NCI-H1694 (cell line): ENCODE results near the gene GCGR.

Experiments
- DNase-seq: peaks from one replicate; lab custom pipeline; 2025; lab: John Stamatoyannopoulos, UW

GCGR gene

DNA sequence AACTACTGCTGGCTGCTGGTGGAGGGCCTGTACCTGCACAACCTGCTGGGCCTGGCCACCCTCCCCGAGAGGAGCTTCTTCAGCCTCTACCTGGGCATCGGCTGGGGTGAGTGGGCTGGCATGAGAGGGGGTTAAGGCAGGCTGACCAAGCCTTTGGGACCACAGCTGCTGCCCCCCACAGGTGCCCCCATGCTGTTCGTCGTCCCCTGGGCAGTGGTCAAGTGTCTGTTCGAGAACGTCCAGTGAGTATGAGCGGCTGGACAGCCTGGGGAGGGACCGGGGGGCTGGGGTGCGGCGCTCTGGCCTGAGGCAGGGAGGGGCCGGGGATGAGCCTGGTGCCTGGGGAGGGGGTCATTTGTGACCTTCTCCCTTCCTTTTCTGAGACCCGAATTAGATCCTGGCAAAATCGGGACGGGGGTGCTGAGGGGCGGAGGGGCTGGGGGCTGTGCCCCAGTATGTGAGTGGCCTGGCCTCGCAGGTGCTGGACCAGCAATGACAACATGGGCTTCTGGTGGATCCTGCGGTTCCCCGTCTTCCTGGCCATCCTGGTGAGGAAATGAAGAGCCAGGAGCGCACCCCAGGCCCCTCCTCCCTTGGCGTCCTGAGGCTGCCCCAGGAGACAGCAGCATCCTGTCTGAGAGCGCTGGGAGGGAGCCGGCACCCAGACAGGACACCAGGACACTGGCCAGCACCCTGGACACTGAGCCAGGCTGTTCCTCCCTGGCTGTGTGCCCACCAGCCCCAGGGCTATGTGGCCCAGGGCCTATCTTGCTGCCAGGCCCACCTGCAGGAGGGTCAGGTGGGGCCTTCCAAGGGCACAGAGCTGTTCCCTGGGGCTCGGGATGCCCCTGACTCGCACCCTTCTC, 8.0 kb downstream of the GCGR start:
- DNase-seq, result no peak

- DNase-seq, result no peak
These were observed 8.8 kb downstream of the GCGR start for GRCh38 chr17:81812571-81813370.

GRCh38 chr17:81813371-81813684, 9.4 kb downstream of the GCGR start:
- no peak for DNase-seq

DNA sequence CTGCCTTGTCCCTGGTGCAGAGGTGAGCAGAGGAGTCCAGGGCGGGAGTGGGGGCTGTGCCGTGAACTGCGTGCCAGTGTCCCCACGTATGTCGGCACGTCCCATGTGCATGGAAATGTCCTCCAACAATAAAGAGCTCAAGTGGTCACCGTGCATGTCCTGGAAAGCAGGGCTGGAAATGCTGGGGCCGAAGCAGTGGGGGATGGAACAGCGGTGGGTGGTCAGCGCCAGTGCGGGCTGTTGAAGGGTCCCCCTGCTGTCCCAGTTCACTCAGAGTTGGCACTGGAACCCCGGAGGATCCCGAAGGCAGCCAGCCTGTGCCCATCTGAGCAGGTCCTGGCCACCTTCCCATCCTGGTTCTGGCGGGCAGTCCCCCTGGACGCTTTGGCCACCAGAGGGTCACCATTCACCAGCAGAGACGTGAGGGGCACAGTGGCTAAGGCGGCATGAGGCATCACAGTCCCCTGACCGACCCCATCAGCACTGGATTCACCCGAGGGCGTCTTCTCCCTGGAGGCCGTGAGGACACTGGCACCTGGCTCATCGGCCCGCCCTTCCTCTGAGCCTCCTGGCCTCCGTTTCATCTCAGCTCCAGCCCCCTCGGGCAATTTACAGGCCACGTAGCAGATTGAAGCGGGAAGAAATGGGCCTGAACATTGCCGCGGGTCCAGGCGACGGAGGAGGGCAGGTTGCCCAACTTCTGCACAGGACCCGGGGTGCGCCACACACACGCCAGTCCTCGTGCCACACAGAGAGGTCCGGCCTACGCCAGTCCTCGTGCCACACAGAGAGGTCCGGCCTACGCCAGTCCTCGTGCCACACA, 10.1 kb downstream of the GCGR start:
- DNase-seq, result no peak

DNA sequence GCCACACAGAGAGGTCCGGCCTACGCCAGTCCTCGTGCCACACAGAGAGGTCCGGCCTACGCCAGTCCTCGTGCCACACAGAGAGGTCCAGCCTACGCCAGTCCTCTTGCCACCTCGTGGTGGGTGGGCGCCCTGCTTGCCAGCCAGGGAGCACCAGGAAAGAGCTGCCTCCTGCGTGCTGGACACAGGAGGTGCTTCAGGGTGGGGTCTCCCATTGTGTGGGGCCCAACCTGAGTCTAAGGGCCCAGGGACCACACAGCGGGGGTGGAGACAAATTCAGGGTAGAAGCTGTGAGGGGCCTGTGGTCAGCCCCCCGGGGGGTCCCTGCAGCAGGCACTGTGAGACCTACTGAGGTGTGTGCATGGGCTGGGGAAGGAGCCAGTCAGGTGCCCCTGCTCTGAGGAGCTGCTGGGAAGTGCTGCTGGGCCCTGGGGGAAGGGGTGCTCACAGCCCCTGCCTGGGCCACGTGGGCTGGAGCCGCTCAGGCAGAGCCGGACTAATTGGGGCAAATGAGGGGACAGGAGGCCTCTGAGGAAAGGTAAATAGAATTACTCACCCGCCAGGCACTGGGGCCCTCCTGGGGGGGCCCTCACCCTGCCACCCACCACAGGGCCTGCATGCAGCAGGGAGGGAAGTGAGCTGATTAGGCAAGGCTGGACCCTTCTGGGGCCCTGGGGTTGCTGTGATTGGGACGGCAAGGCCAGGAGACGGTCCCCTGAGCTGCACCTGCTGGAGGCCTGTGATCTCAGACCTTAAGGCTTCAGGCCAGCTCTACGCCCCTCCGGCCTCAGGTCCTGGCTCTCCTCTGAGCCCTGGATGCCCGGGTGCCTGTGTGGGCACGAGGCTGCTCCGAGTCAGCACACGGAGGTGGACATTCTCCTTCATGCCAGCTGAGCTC, 11.0 kb downstream of the GCGR start:
- no peak for DNase-seq

DNA sequence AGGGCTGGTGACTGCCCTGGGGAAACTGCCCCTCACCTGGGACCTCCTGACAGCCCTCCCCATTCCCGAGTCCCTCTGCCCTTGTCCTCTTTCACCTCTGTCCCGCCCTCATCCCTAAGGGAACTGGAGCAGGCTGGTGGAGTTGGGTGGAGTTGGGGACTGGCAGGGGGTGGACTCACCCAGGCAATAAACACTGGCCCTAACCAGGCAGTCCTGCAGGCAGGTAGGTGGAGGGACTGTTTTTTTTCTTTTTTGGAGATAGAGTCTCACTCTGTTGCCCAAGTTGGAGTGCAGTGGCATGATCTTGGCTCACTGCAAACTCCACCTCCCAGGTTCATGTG, 11.7 kb downstream of the GCGR start:
- no peak for DNase-seq

DNA sequence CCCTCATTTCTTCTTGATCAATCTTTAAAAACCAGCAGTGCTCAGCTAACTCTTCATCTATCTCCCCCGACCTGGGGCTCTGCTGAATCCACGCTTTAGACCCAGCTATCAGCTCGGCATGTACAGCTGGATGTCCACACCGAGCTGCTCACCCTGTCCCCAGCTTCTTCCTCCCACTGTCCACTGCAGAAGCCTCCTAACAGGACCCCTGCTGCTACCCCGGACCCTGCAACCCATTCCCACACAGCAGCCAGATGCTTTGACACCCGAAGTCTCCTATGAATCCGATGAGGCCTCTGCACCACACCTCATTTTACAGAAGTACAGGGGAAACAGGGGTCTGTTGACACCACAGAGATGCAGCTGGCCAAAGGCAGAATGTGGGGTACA, 13.8 kb downstream of the GCGR start:
- no peak for DNase-seq

GRCh38 chr17:81819708-81820107, 15.8 kb downstream of the GCGR start:
- no peak for DNase-seq

- DNase-seq, result no peak
These were observed 17.2 kb downstream of the GCGR start for GRCh38 chr17:81821147-81821546.

DNA sequence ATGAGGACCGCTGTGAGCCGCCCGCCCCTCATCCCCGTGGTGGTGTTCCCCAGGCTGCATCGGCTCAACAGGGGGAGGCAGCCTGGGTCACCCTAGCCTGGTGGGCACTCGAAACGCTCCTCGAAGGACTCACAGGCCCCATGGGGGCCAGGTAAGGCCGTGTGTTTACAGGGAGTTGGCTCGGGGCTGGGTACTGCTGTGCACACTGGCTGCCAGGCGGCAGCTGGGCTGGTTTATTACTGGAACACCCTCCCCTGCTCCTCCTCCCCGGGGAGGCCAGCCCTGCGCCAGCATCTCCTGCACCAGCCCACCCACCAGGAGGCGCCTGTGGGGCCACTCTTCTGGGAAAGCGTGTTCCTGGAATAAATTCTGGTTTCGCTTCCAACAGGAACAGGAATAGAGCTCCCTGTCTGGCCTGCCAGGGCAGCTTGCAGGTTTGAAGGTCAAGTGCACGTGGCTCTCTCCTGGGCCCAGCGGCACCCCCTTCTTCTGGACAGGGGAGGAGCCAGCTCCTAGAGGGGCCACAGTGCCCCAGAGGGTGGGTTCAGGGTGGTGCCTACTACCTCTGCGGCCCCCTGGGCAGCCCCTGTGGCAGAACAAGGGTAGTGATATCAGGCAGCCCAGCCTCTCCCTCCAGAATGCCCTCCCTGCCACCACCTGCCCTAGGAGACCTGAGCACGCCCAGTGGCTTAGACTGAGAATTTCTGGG, 17.8 kb downstream of the GCGR start:
- DNase-seq, result peak; percentile 94

DNA sequence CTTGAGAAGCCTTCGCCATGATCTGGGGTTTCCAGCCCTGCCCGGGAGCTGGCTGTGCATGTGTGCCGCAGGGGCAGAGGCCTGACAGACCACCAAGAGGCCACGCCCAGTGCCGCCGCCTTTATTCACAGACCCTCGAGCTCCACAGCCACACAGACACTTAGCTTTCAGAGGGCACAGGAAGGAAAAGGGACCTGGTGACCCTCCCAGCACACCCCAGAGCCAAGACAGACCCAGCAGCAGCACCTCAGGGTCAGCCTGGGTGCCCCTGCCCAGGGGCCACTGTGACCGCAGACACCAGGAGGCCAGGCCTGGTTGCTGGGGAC, 18.3 kb downstream of the GCGR start:
- DNase-seq, result no peak

- no peak for DNase-seq
These were observed 19.3 kb downstream of the GCGR start for GRCh38 chr17:81822996-81823819.

DNA sequence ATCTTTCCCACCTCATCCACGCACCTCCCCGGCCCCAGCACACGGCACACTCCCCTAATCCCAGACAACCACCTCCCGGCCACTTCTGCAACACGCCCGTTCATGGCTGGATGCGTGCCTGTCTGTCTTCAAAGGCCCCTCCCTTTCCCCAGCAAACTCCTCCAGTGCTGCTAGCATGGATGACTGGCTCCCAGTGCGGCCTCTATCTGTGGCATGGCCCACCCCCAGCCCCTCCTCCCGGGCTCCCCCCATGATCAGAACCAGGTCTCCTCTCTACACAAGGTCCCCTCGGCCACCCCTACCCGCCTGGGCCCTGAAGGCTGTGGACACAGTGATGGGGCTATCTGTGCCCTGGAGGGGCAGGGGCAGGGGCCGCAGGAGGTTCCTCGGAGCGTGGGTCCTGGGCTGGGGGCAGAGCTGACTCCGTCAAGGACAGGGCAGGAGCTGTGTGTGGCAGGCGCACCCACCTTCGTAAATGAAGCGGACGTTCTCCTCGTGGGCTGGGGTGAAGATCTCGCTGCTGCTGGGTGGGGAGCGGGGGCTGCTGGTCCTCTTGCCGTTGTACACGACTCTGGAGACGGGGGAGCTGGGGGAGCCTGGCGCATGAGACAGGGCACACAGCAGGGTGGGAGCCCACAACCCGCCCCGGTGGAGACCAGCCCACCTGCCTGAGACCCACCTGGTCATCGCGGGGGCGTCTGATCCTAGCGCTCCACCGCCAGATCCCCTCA, 20.0 kb downstream of the GCGR start:
- no peak for DNase-seq

GRCh38 chr17:81824595-81824994, 20.6 kb downstream of the GCGR start:
- DNase-seq, result no peak

DNA sequence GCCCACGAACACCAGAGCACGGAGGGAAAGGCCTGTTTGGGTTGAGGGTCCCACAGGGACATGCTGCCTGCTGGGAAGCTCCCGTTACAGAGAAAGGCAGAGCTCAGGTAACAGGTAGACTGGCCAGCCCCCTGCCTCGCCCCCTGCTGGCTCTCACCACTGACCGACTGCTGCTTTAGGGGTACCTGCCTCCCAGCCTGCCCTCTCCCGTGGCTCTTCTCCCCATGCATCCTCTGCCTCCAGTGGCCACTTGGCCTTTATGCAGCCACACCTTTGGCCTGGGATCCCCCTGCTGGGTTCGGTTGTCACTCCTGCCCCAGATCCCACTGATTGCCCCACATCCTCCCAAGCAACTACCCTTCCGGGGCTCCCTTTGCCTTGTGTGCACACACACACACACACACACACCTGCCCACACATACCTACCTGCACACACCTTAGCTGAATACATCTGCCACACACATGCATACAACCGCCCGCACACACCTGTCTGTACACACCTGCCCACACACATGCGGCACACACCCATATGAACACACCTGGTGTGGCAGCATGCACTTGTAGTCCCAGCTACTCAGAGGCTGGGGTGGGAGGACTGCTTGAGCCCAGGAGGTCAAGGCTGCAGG, 22.0 kb downstream of the GCGR start:
- DNase-seq, result no peak

DNA sequence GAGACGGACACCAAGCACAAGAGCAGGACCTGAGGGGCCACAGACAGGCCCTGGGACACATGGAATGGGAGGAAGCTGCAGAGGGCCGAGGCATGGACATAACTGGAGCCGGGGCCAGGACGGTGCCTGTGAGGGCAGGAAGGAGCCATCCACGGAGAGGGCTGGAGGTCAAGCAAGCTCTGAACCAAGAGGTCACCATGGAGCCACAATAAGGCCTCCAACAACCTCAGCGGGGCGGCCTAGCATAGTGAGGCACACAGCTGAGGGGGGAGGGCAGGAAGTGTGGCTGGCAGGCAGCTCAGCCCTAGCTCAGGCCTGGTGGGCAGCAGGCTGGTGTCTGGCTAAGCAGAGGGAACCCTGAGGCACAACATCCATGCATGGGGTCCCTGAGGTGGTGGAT, 24.7 kb downstream of the GCGR start:
- no peak for DNase-seq

DNA sequence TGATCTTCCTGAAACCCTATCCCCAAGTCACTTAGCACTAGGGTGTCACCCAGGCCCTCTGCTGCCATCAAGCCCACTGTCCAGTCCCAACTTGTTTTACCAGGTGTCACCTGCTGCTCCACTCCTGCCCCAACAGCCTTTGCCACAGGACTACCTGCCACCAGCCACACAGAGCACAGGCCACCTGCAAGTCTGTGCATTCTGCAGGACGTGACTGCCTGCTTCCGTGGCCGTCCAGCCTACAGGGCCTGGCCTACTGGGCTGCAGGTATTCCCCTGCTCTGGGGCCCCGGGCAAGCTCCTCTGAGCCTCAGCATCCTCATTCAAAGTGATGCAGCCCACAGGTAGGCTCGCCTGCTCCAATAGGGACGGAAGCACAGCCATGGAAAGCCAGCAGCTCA, 25.9 kb downstream of the GCGR start:
- DNase-seq, result no peak

GRCh38 chr17:81831563-81831956, 27.6 kb downstream of the GCGR start:
- DNase-seq, result no peak

DNA sequence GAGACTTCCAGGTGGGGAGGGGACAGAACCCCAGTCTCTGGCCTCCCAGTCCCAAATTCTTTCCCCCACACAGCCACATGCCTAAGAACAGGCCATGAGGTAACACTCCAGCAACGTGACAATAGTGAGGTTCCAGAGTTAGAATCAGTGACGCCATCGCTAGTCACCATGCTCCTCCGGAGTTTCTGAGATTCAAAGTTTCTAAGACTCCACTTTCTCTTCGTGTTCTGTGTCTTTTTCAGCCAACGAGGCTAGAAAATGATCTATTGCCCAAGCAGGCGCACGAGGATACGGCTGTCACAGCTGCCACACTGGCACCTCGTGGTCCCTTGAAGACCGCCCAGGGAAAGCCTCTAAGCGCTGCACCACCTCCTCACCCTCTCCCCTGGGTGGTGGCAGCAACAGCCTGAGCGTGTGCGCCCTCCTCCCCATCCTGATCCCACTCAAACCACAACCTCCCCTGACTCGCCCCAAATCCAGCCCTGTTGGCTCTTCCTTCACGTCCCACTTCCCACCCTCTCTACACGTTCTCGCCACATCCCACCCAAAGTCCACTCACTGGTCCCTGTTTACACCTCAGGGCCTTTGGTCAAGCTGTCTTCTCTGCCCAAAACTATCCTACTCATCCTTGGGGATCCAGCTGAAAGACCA, 28.1 kb downstream of the GCGR start:
- DNase-seq, result peak; percentile 49
